SK-N-MC (cell line): ENCODE data around the gene IRF8.

ENCODE experiments used
- EZH2 ChIP-seq: fragments of 200-600 bp; sonication (generic); IDR thresholded peaks from one replicate; pipeline ENCODE4 v1.6.1; 2017; ENCODE audit warnings: antibody characterized with exemption
- POLR2AphosphoS5 ChIP-seq: IDR thresholded peaks from 2 replicates; pipeline ENCODE4 v1.6.1; 2012; ENCODE audit warnings: mild to moderate bottlenecking, low read depth, low read length, borderline replicate concordance

DNA sequence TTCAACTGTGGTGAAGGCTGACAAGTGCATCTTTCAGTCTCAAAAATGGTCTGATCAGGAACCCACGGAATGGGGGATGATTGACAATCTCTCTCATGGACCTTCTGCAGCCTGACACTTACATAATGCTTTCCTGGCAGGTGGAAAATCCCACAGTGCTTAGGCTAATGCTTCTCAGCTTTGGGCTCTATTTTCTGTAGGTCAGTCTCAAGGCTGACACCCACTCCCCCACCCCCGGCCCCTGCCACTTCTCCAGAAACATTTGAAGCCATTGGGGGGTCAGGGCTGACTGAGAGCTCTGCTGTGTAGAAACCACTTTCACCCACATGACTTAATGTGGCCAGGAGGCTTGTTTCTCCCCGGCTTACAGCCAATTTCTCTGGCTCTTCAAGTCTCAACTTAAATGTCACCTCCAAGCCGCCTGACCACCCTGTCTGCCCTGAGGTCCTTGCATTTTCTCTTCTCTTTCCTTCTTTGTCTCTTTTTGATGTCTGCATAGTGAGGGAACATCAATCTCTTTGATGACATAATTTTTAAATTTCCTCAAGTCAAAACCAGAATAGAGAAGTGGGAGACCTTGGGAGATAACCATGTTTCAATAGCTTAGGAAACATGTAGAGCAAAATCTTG, 16.7 kb upstream of the IRF8 start:
- TF ChIP-seq EZH2 (no peak), POLR2AphosphoS5 (no peak)
